HG03135 (cell line): ENCODE data around the gene ADAM10.

Experiments used
- ATAC-seq: cut with Tn5 transposase; IDR thresholded peaks from one replicate; pipeline ENCODE4 v1.9.1; 2021; ENCODE audit warnings: mild to moderate bottlenecking, moderate library complexity; ENCODE audit not compliant: unreplicated experiment

Gene ADAM10

DNA sequence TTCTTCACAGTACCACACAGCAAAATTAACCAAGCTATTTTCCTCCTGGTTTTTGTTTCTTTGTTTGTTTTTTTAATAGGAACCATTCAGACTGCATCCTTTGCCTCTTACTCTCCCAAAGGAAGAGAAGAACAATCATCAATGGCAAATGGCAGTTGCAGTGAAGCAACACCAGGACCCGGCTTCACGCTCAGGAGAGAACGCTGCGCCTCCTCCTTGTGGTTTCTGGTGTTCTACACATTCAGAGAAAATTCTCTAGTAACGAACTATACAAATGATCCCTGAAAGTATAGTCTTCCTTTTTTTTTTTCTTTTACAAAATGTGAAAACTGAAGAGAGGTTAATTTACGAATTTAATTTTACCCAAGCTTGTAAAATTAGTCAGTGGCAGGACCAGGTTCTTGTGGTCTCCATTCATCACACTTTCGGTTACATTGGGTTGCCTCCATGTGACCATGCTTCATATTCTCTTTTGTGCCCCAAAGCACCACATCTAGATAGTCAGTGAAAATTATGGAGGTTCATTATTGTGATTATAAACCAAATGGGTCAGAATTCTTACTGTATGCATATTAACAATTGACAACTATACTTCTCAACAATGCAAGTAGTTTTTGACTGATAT lies 11.0 kb upstream of the ADAM10 start:
- ATAC-seq, result no peak

GRCh38 chr15:58758141-58758540 lies 8.6 kb upstream of the ADAM10 start:
- ATAC-seq, result no peak

DNA sequence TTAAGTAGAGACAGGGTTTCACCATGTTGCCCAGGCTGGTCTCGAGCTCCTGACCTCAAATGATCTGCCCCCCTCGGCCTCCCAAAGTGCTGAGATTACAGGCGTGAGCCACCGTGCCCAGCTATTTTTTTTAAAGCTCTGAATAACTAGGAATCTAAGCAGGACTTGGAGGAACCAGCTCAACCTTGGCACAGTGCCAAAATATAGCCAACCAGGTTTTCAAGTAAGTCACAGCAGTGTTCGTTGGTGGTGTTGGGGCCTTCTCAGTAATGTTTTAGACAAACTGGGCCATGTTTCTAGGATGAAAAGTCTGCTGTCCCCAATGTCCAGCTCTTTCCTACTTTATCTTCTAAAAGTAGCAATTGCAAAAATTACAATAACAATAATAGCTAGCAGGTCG lies 6.4 kb upstream of the ADAM10 start:
- ATAC-seq, result no peak

- no peak for ATAC-seq
Observed at GRCh38 chr15:58755350-58755749, 5.8 kb upstream of the ADAM10 start.

- no peak for ATAC-seq
Observed at GRCh38 chr15:58752716-58753115, 3.2 kb upstream of the ADAM10 start.

GRCh38 chr15:58748852-58749531 lies 515 bp downstream of the ADAM10 start:
- peak; percentile 34 for ATAC-seq

DNA sequence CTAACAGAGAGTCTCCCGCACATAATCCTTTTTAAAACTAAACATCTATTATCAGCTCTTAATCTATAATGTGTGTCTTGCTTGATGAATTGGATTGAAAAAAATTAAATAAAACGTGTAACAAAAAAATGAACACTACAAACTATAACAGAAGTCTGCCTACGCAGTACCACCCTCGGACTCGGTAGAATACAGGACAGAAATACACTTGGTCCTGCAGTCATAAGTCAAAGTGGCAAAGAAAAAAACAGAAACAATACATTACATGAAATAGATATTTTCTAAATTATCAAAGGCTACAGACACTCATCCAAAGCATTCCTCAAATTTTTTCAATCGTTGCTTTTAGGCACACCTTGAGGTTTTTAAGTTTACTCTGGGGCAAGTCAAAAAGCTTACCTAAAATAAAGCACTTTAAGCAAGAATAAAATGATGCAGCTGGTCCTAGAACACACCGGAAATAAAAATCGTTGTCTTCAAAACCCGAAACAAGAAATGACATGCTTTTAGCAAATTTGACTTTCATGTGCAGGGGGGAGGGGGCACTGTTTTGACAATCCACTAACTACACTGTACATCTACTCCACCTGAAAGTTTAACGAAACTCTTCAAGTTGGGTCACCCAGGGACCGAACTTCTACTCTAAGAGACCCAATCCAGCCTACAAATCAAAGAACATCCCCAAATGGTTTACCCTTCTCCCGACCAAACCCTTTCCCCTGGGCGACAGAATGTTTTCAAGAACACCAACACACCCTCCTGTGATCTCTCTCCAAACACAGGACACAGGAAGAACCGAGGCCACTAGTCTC lies 1.3 kb downstream of the ADAM10 start:
- ATAC-seq, result peak; percentile 13

GRCh38 chr15:58746174-58746573 lies 3.3 kb downstream of the ADAM10 start:
- ATAC-seq, result no peak

DNA sequence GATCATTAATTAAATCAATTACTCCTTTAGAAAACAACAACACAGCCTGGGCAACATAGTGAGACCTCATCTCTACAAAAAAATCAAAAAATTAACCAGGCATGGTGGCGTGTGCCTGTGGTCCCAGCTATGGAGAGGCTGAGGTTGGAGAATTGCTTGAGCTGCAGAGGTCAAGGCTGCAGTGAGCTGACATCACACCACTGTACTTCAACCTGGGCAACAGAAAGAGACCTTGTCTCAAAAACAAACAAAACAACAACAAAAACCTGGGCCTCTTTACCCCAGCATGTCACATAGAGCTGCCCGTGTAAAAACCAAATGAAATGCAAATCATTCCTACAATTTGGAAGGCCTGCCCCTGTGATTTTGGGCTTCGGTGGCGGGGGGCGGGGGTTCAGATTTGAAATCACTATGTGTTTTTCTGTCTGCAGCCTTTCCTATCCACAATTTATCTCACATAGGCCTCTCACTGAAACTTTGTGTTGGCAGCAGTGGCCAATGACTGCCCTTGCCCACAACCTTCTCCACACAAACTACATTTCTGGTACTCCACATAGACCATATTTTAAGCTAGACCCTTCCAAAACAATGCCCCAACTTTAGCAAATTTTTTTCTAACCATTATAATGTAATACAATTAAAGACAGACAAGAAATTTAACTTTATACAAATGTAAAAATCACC lies 6.5 kb downstream of the ADAM10 start:
- no peak for ATAC-seq

- ATAC-seq, result no peak
Observed at GRCh38 chr15:58742022-58742813, 7.3 kb downstream of the ADAM10 start.

DNA sequence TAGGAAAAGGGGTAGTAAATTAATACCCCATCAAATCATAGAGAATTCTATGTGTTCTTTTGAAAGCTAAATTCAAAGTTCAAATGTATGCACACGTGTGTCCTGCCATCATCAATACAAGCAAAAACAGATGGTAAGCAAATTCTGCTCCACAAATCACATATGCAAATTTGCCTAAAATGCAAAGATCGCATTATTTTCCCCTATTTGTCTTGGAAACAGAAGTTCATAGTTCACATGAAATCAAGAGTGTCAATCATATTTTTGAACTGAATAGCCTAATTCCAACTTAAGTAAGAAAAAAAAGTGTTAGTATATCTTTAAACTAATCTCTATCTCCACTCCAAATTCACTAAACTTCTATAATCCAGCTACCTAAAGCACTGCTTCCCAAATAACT lies 8.5 kb downstream of the ADAM10 start:
- ATAC-seq, result no peak

GRCh38 chr15:58740436-58740835 lies 9.1 kb downstream of the ADAM10 start:
- ATAC-seq, result no peak

GRCh38 chr15:58738046-58738707 lies 11.3 kb downstream of the ADAM10 start:
- ATAC-seq, result no peak

DNA sequence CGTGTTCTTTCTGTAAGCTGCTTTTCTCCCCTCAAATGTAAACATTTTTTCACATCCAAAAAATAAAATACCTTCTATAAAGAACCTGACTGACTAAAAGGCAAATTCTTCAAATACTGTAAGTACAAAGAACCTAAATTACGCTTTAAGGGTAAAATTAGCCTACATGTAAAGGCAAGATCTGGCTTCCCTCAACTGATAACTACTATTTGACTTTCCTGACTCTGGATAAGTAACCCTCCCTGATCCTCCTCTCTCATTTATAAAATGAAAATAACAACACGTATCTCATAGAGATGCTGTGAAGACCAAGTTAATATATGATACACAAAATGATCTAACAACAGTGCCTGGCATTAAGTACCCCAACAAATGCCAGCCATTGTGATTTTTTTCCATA lies 12.2 kb downstream of the ADAM10 start:
- ATAC-seq, result no peak

- no peak for ATAC-seq
Observed at GRCh38 chr15:58736018-58736643, 13.4 kb downstream of the ADAM10 start.

DNA sequence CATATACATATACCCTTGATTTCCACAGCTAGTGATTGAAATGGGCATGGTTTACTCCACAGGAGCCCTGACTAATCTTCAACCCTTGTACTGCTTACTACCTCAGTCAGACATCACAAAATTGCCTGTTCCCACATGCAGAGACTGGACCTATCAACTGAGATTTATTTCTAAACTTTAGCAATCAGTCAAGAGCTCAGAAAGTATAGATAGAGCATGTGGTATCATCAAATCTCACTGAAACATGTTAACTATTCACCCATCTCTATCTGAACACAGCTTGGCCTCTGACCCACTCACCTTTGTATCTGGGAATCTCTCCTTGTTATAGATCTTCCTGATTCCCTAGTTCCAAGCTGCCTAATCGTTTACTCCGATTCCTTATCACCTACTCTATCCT lies 14.6 kb downstream of the ADAM10 start:
- ATAC-seq, result no peak

DNA sequence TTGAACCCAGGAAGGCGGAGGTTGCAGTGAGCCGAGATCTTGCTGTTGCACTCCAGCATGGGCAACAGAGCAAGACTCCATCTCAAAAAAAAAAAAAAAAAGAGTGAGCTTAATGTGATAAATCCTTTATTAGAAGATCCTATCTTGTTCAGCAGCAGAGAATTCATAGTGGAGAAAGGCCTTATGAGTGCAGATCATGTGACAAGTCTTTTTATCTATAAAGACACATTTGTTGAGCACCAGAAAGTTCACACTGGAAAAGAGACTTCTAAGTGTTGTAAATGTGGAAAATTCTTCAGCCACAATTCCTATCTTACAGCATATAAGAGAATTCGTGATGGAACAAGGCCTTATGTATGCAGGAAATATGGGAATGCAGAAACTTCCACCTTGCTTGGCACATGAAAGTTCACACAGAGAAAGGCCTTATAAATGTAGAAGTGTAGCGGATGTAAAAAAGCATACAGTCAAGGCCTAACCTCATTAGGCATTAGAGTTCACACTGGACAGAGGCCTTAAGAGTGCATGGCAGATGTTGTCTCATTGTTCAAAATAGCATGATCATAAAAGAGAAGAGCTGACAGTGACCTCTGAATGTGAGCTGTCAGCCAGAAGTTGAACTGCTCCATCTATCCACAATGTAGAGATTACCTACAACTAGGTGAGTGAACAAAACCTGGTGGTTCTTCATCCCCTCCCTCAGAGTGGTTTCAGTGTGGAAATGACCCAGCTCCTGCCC lies 16.7 kb downstream of the ADAM10 start:
- no peak for ATAC-seq

- no peak for ATAC-seq
Observed at GRCh38 chr15:58731756-58732535, 17.6 kb downstream of the ADAM10 start.
